H1 (cell line): ENCODE results near the gene E2F3. TPM values are rescaled to one million over a fixed set of nuclear protein-coding genes. Genes with fewer than 3 reads are reported as not detected.

Source experiments
- CTCF ChIA-PET: fragments of 300-600 bp; sonication (Branson Sonifier 250); formaldehyde crosslinking; loops from one replicate; lab custom pipeline; 2021; ENCODE audit not compliant: partially characterized antibody; lab: Charles Lee
- POLR2A ChIA-PET: fragments of 300-600 bp; sonication (Branson Sonifier 250); formaldehyde crosslinking; loops from one replicate; lab custom pipeline; 2021; ENCODE audit warnings: inconsistent platforms; ENCODE audit not compliant: partially characterized antibody; lab: Charles Lee
- DNase-seq, 2 experiments: peaks; one replicate each; pipeline versions ENCODE4 v3.0.0 to v3.0.0-alpha.2; 2010 to 2022; ENCODE audit warnings: low spot score in 2 of 2, low read depth in 1 of 2, mixed read lengths in 1 of 2
- FAIRE-seq: peaks from 2 replicates; lab custom pipeline; 2011; peaks lifted over from hg19 to GRCh38; lab: Jason Lieb, UNC
- H2AFZ ChIP-seq: 2 replicates; pipeline ENCODE4 v1.8.1; 2012; ENCODE audit warnings: low read length, inconsistent platforms
- H2AK5ac ChIP-seq: 2 replicates; pipeline ENCODE4 v1.6.1; 2013; ENCODE audit warnings: low read depth, low read length
- H2BK120ac ChIP-seq: replicated peaks from 2 replicates; pipeline ENCODE3; 2013; ENCODE audit warnings: low read depth, low read length, inconsistent platforms
- H2BK12ac ChIP-seq: 2 replicates; pipeline ENCODE4 v1.6.1; 2013; ENCODE audit warnings: low read depth, low read length
- H2BK15ac ChIP-seq: 2 replicates; pipeline ENCODE4 v1.6.1; 2013; ENCODE audit warnings: low read length
- H2BK20ac ChIP-seq: 2 replicates; pipeline ENCODE4 v1.6.1; 2013; ENCODE audit warnings: low read length
- H2BK5ac ChIP-seq: 2 replicates; pipeline ENCODE4 v1.6.1; 2013; ENCODE audit warnings: low read depth, low read length
- H3K14ac ChIP-seq: 2 replicates; pipeline ENCODE4 v1.6.1; 2013; ENCODE audit warnings: inconsistent platforms; ENCODE audit not compliant: insufficient read length
- H3K18ac ChIP-seq: 2 replicates; pipeline ENCODE4 v1.6.1; 2013; ENCODE audit warnings: low read length; ENCODE audit errors: extremely low read depth
- H3K23ac ChIP-seq: 2 replicates; pipeline ENCODE4 v1.6.1; 2013; ENCODE audit warnings: inconsistent platforms; ENCODE audit not compliant: insufficient read length
- H3K23me2 ChIP-seq: 2 replicates; pipeline ENCODE4 v1.6.1; 2013; ENCODE audit warnings: low read depth, low read length
- H3K27ac ChIP-seq: 2 replicates; pipeline ENCODE4 v1.6.1; 2011; ENCODE audit warnings: low read depth, low read length, inconsistent platforms
- H3K27me3 ChIP-seq, 4 experiments: replicated peaks in 1 of 4; 1 replicate in 1 of 4; 2 replicates in 3 of 4; pipeline versions ENCODE4 v1.6.1 to v1.8.1; 2011 to 2013; ENCODE audit warnings: low read length in 3 of 4, mild to moderate bottlenecking in 3 of 4, inconsistent platforms in 2 of 4, mixed read lengths in 2 of 4, moderate library complexity in 1 of 4; ENCODE audit not compliant: control insufficient read depth in 3 of 4, insufficient read depth in 3 of 4; ENCODE audit errors: extremely low read depth in 1 of 4
- H3K36me3 ChIP-seq, 4 experiments: 2 replicates each; pipeline versions ENCODE4 v1.6.1 to v1.8.1; 2011 to 2013; ENCODE audit warnings: mild to moderate bottlenecking in 4 of 4, low read length in 3 of 4, moderate library complexity in 2 of 4, control low read depth in 1 of 4, inconsistent platforms in 1 of 4; ENCODE audit not compliant: insufficient read depth in 4 of 4, control insufficient read depth in 2 of 4
- H3K4ac ChIP-seq: replicated peaks from 2 replicates; pipeline ENCODE3; 2013; ENCODE audit warnings: low read length, low read depth, mixed read lengths, inconsistent platforms; ENCODE audit not compliant: insufficient read length
- H3K4me1 ChIP-seq, 4 experiments: replicated peaks in 1 of 4; 1 replicate in 1 of 4; 2 replicates in 3 of 4; pipeline versions ENCODE4 v1.6.1 to v1.8.1; 2011 to 2013; ENCODE audit warnings: low read length in 3 of 4, inconsistent platforms in 2 of 4, mixed read lengths in 1 of 4; ENCODE audit not compliant: insufficient read depth in 4 of 4, control insufficient read depth in 3 of 4
- H3K4me2 ChIP-seq, 2 experiments: 2 replicates each; pipeline versions ENCODE4 v1.6.1 to v1.8.1; 2011 to 2013; ENCODE audit warnings: low read depth in 2 of 2, low read length in 2 of 2, control low read depth in 1 of 2, inconsistent platforms in 1 of 2, mild to moderate bottlenecking in 1 of 2; ENCODE audit not compliant: insufficient read depth in 1 of 2
- H3K4me3 ChIP-seq, 4 experiments: fragments of 200-600, 300-600 bp in 1 of 4; sonication (generic), shearing (Covaris generic), sonication (Bioruptor Twin) in 1 of 4; 2 replicates each; pipeline versions ENCODE4 v1.5.1 to v1.8.1; 2011 to 2016; ENCODE audit warnings: low read length in 4 of 4, low read depth in 3 of 4, control low read depth in 2 of 4, inconsistent platforms in 2 of 4, mild to moderate bottlenecking in 2 of 4, mixed read lengths in 1 of 4, moderate library complexity in 1 of 4; ENCODE audit not compliant: insufficient read depth in 2 of 4; ENCODE audit errors: extremely low read depth in 1 of 4
- H3K56ac ChIP-seq: replicated peaks from 2 replicates; pipeline ENCODE3; 2013; ENCODE audit warnings: low read depth, mild to moderate bottlenecking, mixed read lengths, low read length, inconsistent platforms; ENCODE audit not compliant: insufficient read length
- H3K79me1 ChIP-seq: 2 replicates; pipeline ENCODE4 v1.6.1; 2013; ENCODE audit warnings: low read depth, low read length, control low read depth
- H3K79me2 ChIP-seq, 2 experiments: 2 replicates each; pipeline versions ENCODE4 v1.6.1 to v1.8.1; 2012 to 2013; ENCODE audit warnings: low read length in 2 of 2, mild to moderate bottlenecking in 2 of 2, inconsistent platforms in 1 of 2; ENCODE audit not compliant: insufficient read depth in 2 of 2, control insufficient read depth in 1 of 2
- H3K9ac ChIP-seq, 4 experiments: replicated peaks in 1 of 4; 1 replicate in 1 of 4; 2 replicates in 3 of 4; pipeline versions ENCODE4 v1.6.1 to v1.8.1; 2011 to 2013; ENCODE audit warnings: low read depth in 3 of 4, low read length in 3 of 4, control low read depth in 2 of 4, mild to moderate bottlenecking in 2 of 4, moderate library complexity in 2 of 4, inconsistent platforms in 1 of 4; ENCODE audit errors: extremely low read depth in 1 of 4
- H3K9me3 ChIP-seq, 2 experiments: 2 replicates each; pipeline versions ENCODE4 v1.6.1 to v1.8.1; 2012 to 2013; ENCODE audit warnings: mild to moderate bottlenecking in 2 of 2, moderate library complexity in 2 of 2, control low read depth in 1 of 2, inconsistent platforms in 1 of 2, low read depth in 1 of 2, low read length in 1 of 2, mixed read lengths in 1 of 2; ENCODE audit not compliant: insufficient read depth in 2 of 2
- H4K20me1 ChIP-seq, 2 experiments: replicated peaks in 1 of 2; 2 replicates each; pipeline versions ENCODE3 to v1.8.1; 2011 to 2013; ENCODE audit warnings: inconsistent platforms in 2 of 2, low read length in 2 of 2, mild to moderate bottlenecking in 1 of 2; ENCODE audit not compliant: insufficient read depth in 2 of 2, control insufficient read depth in 1 of 2
- H4K5ac ChIP-seq: 2 replicates; pipeline ENCODE4 v1.6.1; 2013; ENCODE audit warnings: low read length, low read depth, mixed read lengths, inconsistent platforms; ENCODE audit not compliant: insufficient read length
- H4K8ac ChIP-seq: 2 replicates; pipeline ENCODE4 v1.8.0; 2013; ENCODE audit warnings: mild to moderate bottlenecking, moderate library complexity, low read length, inconsistent platforms; ENCODE audit not compliant: insufficient read depth; ENCODE audit errors: extremely low read depth
- H4K91ac ChIP-seq: replicated peaks from 2 replicates; pipeline ENCODE3; 2013; ENCODE audit warnings: low read length, mixed read lengths, inconsistent platforms; ENCODE audit not compliant: insufficient read length
- CHD2 ChIP-seq: IDR thresholded peaks from 2 replicates; pipeline ENCODE4 v1.6.1; 2012; ENCODE audit warnings: low read length, improper control_type of control experiment
- WGBS, 2 experiments: shearing (Covaris generic) in 1 of 2; methylation state at CpG; one replicate each; pipeline versions ENCODE4 v1.1.6 to v1.1.7; 2013 to 2015; ENCODE audit warnings: low lambda C conversion rate in 2 of 2, mixed read lengths in 2 of 2, inconsistent platforms in 1 of 2, low coverage in 1 of 2, missing lambda C conversion rate in 1 of 2; ENCODE audit not compliant: insufficient replicate concordance in 2 of 2, insufficient coverage in 1 of 2, insufficient read length in 1 of 2; ENCODE audit errors: extremely low coverage in 1 of 2, missing lambda C conversion rate in 1 of 2; 5-methylcytosine and 5-hydroxymethylcytosine counted together
- polyA plus RNA-seq, 7 experiments: library from polyadenylated mRNA; depleted of rRNA in 3 of 7; stranded (reverse) in 5 of 7; unstranded in 2 of 7; fragments of >200 nt in 5 of 7; fragments of 200-250 nt in 2 of 7; gene quantifications; 1 replicate in 5 of 7; 2 replicates in 1 of 7; 4 replicates in 1 of 7; pipeline versions ENCODE4 v1.2.1 to v1.2.3, GENCODE V29; 2011 to 2013; ENCODE audit warnings: missing spikeins in 2 of 7, mixed read lengths in 2 of 7
- total RNA-seq: library from RNA; stranded (reverse); fragmentation: NEBNext Ultra II Directional; extraction: Animal tissue kit (Norgen Biotek cat#: 25700); gene quantifications from 2 replicates; pipeline ENCODE4 v1.2.1, GENCODE V29; 2021

Gene E2F3
- total and polyA plus RNA-seq, 2 of the 8 experiments (the other 6 are each of a cell fraction or from before 2014, with no cell fraction given), result 14.9 to 42.2 TPM

DNA sequence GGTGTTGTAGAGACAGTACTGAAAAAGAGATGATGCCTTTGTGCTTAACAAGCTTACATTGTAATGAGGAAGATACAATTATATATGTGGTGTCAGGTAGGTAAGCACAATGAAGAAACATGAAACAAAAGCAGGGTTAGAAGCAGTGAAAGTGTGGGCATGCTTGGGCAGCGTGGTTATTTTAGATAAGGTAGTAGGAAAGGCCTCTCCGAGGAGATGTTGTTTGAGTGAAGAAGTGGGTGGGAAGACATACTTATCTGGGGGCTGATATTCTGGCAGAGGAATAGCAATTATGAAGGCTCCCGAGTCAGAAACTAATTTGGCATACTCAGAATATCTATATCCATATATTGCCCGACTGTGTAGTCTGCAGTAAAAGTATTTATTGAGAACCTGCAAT lies 137.2 kb downstream of the E2F3 start:
- no peak overlapping the region for H3K9ac ChIP-seq
- no peak overlapping the region for H2BK20ac ChIP-seq
- H2BK12ac ChIP-seq, result no peak overlapping the region
- 83% methylated on average over 4 of the region's 4 CpGs; no CpG with 5 or more reads in 1 of the 2 experiments for WGBS, 2 experiments
- peaks cover 0 to 46% of the 10 kb centered on the region in 2 experiments; a peak in 2 of 4 replicates for H3K79me2 ChIP-seq
- H2AFZ ChIP-seq, result no peak overlapping the region
- ChIA-PET POLR2A (interaction anchor here (0.9 kb wide), 1 partner anchor 15 kb away, joined by 3 read pairs; no protein-coding TSS in a partner anchor), CTCF (interaction anchor here (0.8 to 2.8 kb wide), 3 partner anchors 10 to 12 kb away, joined by 3 to 11 read pairs (median 7); no protein-coding TSS in a partner anchor)
- H2BK120ac ChIP-seq, result no peak overlapping the region
- no peak overlapping the region for H2AK5ac ChIP-seq
- DNase-seq (no peak), FAIRE-seq (no peak)
- H3K4me2 ChIP-seq, result no peak overlapping the region
- H3K4ac ChIP-seq, result no peak overlapping the region
- no peak overlapping the region for H2BK15ac ChIP-seq
- no peak overlapping the region for H3K18ac ChIP-seq
- peaks cover 0 to 3% (median 0%) of the 10 kb centered on the region in 4 experiments; a peak in 1 of 8 replicates for H3K36me3 ChIP-seq
- H3K14ac ChIP-seq, result no peak overlapping the region
- H3K79me1 ChIP-seq, result peaks cover 7% of the 10 kb centered on the region; the same call in 1 of the 2 replicates
- peaks cover 4% of the 10 kb centered on the region for H3K23me2 ChIP-seq
- no peak overlapping the region for H3K56ac ChIP-seq
- no peak overlapping the region for H4K91ac ChIP-seq
- H4K8ac ChIP-seq, result no peak overlapping the region
- no peak overlapping the region for H4K5ac ChIP-seq
- no peak overlapping the region for H2BK5ac ChIP-seq
- no peak overlapping the region for H3K4me3 ChIP-seq
- peaks cover 0 to under 1% (median 0%) of the 10 kb centered on the region in 4 experiments; a peak in 1 of 7 replicates for H3K4me1 ChIP-seq
- H3K27ac ChIP-seq, result no peak overlapping the region
- no peaks in the 10 kb centered on the region for H3K27me3 ChIP-seq
- H4K20me1 ChIP-seq, result peaks cover 2 to 4% of the 10 kb centered on the region in 2 experiments
- TF ChIP-seq CHD2, result no peak
- no peaks in the 10 kb centered on the region for H3K9me3 ChIP-seq
- H3K23ac ChIP-seq, result no peak overlapping the region
